H1 (cell line): Measurements from ENCODE around the gene CDC37. TPM values are rescaled to one million over a fixed set of nuclear protein-coding genes. Genes with fewer than 3 reads are reported as not detected.

Experiments
- CTCF ChIA-PET: fragments of 300-600 bp; sonication (Branson Sonifier 250); formaldehyde crosslinking; loops from one replicate; lab custom pipeline; 2021; ENCODE audit not compliant: partially characterized antibody; lab: Charles Lee
- POLR2A ChIA-PET: fragments of 300-600 bp; sonication (Branson Sonifier 250); formaldehyde crosslinking; loops from one replicate; lab custom pipeline; 2021; ENCODE audit warnings: inconsistent platforms; ENCODE audit not compliant: partially characterized antibody; lab: Charles Lee
- DNase-seq, 2 experiments: peaks; one replicate each; pipeline versions ENCODE4 v3.0.0 to v3.0.0-alpha.2; 2010 to 2022; ENCODE audit warnings: low spot score in 2 of 2, low read depth in 1 of 2, mixed read lengths in 1 of 2
- FAIRE-seq: peaks from 2 replicates; lab custom pipeline; 2011; peaks lifted over from hg19 to GRCh38; lab: Jason Lieb, UNC
- H2AFZ ChIP-seq: 2 replicates; pipeline ENCODE4 v1.8.1; 2012; ENCODE audit warnings: low read length, inconsistent platforms
- H2AK5ac ChIP-seq: 2 replicates; pipeline ENCODE4 v1.6.1; 2013; ENCODE audit warnings: low read depth, low read length
- H2BK120ac ChIP-seq: replicated peaks from 2 replicates; pipeline ENCODE3; 2013; ENCODE audit warnings: low read depth, low read length, inconsistent platforms
- H2BK12ac ChIP-seq: 2 replicates; pipeline ENCODE4 v1.6.1; 2013; ENCODE audit warnings: low read depth, low read length
- H2BK15ac ChIP-seq: 2 replicates; pipeline ENCODE4 v1.6.1; 2013; ENCODE audit warnings: low read length
- H2BK20ac ChIP-seq: 2 replicates; pipeline ENCODE4 v1.6.1; 2013; ENCODE audit warnings: low read length
- H2BK5ac ChIP-seq: 2 replicates; pipeline ENCODE4 v1.6.1; 2013; ENCODE audit warnings: low read depth, low read length
- H3K14ac ChIP-seq: 2 replicates; pipeline ENCODE4 v1.6.1; 2013; ENCODE audit warnings: inconsistent platforms; ENCODE audit not compliant: insufficient read length
- H3K18ac ChIP-seq: 2 replicates; pipeline ENCODE4 v1.6.1; 2013; ENCODE audit warnings: low read length; ENCODE audit errors: extremely low read depth
- H3K23ac ChIP-seq: 2 replicates; pipeline ENCODE4 v1.6.1; 2013; ENCODE audit warnings: inconsistent platforms; ENCODE audit not compliant: insufficient read length
- H3K23me2 ChIP-seq: 2 replicates; pipeline ENCODE4 v1.6.1; 2013; ENCODE audit warnings: low read depth, low read length
- H3K27ac ChIP-seq: 2 replicates; pipeline ENCODE4 v1.6.1; 2011; ENCODE audit warnings: low read depth, low read length, inconsistent platforms
- H3K27me3 ChIP-seq, 4 experiments: replicated peaks in 1 of 4; 1 replicate in 1 of 4; 2 replicates in 3 of 4; pipeline versions ENCODE4 v1.6.1 to v1.8.1; 2011 to 2013; ENCODE audit warnings: low read length in 3 of 4, mild to moderate bottlenecking in 3 of 4, inconsistent platforms in 2 of 4, mixed read lengths in 2 of 4, moderate library complexity in 1 of 4; ENCODE audit not compliant: control insufficient read depth in 3 of 4, insufficient read depth in 3 of 4; ENCODE audit errors: extremely low read depth in 1 of 4
- H3K36me3 ChIP-seq, 4 experiments: 2 replicates each; pipeline versions ENCODE4 v1.6.1 to v1.8.1; 2011 to 2013; ENCODE audit warnings: mild to moderate bottlenecking in 4 of 4, low read length in 3 of 4, moderate library complexity in 2 of 4, control low read depth in 1 of 4, inconsistent platforms in 1 of 4; ENCODE audit not compliant: insufficient read depth in 4 of 4, control insufficient read depth in 2 of 4
- H3K4ac ChIP-seq: replicated peaks from 2 replicates; pipeline ENCODE3; 2013; ENCODE audit warnings: low read length, low read depth, mixed read lengths, inconsistent platforms; ENCODE audit not compliant: insufficient read length
- H3K4me1 ChIP-seq, 4 experiments: replicated peaks in 1 of 4; 1 replicate in 1 of 4; 2 replicates in 3 of 4; pipeline versions ENCODE4 v1.6.1 to v1.8.1; 2011 to 2013; ENCODE audit warnings: low read length in 3 of 4, inconsistent platforms in 2 of 4, mixed read lengths in 1 of 4; ENCODE audit not compliant: insufficient read depth in 4 of 4, control insufficient read depth in 3 of 4
- H3K4me2 ChIP-seq, 2 experiments: 2 replicates each; pipeline versions ENCODE4 v1.6.1 to v1.8.1; 2011 to 2013; ENCODE audit warnings: low read depth in 2 of 2, low read length in 2 of 2, control low read depth in 1 of 2, inconsistent platforms in 1 of 2, mild to moderate bottlenecking in 1 of 2; ENCODE audit not compliant: insufficient read depth in 1 of 2
- H3K4me3 ChIP-seq, 4 experiments: fragments of 200-600, 300-600 bp in 1 of 4; sonication (generic), shearing (Covaris generic), sonication (Bioruptor Twin) in 1 of 4; 2 replicates each; pipeline versions ENCODE4 v1.5.1 to v1.8.1; 2011 to 2016; ENCODE audit warnings: low read length in 4 of 4, low read depth in 3 of 4, control low read depth in 2 of 4, inconsistent platforms in 2 of 4, mild to moderate bottlenecking in 2 of 4, mixed read lengths in 1 of 4, moderate library complexity in 1 of 4; ENCODE audit not compliant: insufficient read depth in 2 of 4; ENCODE audit errors: extremely low read depth in 1 of 4
- H3K56ac ChIP-seq: replicated peaks from 2 replicates; pipeline ENCODE3; 2013; ENCODE audit warnings: low read depth, mild to moderate bottlenecking, mixed read lengths, low read length, inconsistent platforms; ENCODE audit not compliant: insufficient read length
- H3K79me1 ChIP-seq: 2 replicates; pipeline ENCODE4 v1.6.1; 2013; ENCODE audit warnings: low read depth, low read length, control low read depth
- H3K79me2 ChIP-seq, 2 experiments: 2 replicates each; pipeline versions ENCODE4 v1.6.1 to v1.8.1; 2012 to 2013; ENCODE audit warnings: low read length in 2 of 2, mild to moderate bottlenecking in 2 of 2, inconsistent platforms in 1 of 2; ENCODE audit not compliant: insufficient read depth in 2 of 2, control insufficient read depth in 1 of 2
- H3K9ac ChIP-seq, 4 experiments: replicated peaks in 1 of 4; 1 replicate in 1 of 4; 2 replicates in 3 of 4; pipeline versions ENCODE4 v1.6.1 to v1.8.1; 2011 to 2013; ENCODE audit warnings: low read depth in 3 of 4, low read length in 3 of 4, control low read depth in 2 of 4, mild to moderate bottlenecking in 2 of 4, moderate library complexity in 2 of 4, inconsistent platforms in 1 of 4; ENCODE audit errors: extremely low read depth in 1 of 4
- H3K9me3 ChIP-seq, 2 experiments: 2 replicates each; pipeline versions ENCODE4 v1.6.1 to v1.8.1; 2012 to 2013; ENCODE audit warnings: mild to moderate bottlenecking in 2 of 2, moderate library complexity in 2 of 2, control low read depth in 1 of 2, inconsistent platforms in 1 of 2, low read depth in 1 of 2, low read length in 1 of 2, mixed read lengths in 1 of 2; ENCODE audit not compliant: insufficient read depth in 2 of 2
- H4K20me1 ChIP-seq, 2 experiments: replicated peaks in 1 of 2; 2 replicates each; pipeline versions ENCODE3 to v1.8.1; 2011 to 2013; ENCODE audit warnings: inconsistent platforms in 2 of 2, low read length in 2 of 2, mild to moderate bottlenecking in 1 of 2; ENCODE audit not compliant: insufficient read depth in 2 of 2, control insufficient read depth in 1 of 2
- H4K5ac ChIP-seq: 2 replicates; pipeline ENCODE4 v1.6.1; 2013; ENCODE audit warnings: low read length, low read depth, mixed read lengths, inconsistent platforms; ENCODE audit not compliant: insufficient read length
- H4K8ac ChIP-seq: 2 replicates; pipeline ENCODE4 v1.8.0; 2013; ENCODE audit warnings: mild to moderate bottlenecking, moderate library complexity, low read length, inconsistent platforms; ENCODE audit not compliant: insufficient read depth; ENCODE audit errors: extremely low read depth
- H4K91ac ChIP-seq: replicated peaks from 2 replicates; pipeline ENCODE3; 2013; ENCODE audit warnings: low read length, mixed read lengths, inconsistent platforms; ENCODE audit not compliant: insufficient read length
- GABPA ChIP-seq: IDR thresholded peaks from 2 replicates; pipeline ENCODE4 v1.6.1; 2011; ENCODE audit warnings: mild to moderate bottlenecking, low read length, moderate library complexity, borderline replicate concordance; ENCODE audit not compliant: insufficient read depth
- KDM1A ChIP-seq: fragments of 200-600, 300-600 bp; sonication (generic); IDR thresholded peaks from 2 replicates; pipeline ENCODE4 v1.7.1; 2016; ENCODE audit warnings: mild to moderate bottlenecking, low read length, borderline replicate concordance
- POLR2A ChIP-seq, 2 experiments: IDR thresholded peaks; 1 replicate in 1 of 2; 2 replicates in 1 of 2; pipeline ENCODE4 v1.6.1; 2011; ENCODE audit warnings: low read depth in 2 of 2, low read length in 2 of 2, mild to moderate bottlenecking in 2 of 2; ENCODE audit errors: control extremely low read depth in 1 of 2
- RXRA ChIP-seq: IDR thresholded peaks from 2 replicates; pipeline ENCODE4 v1.6.1; 2011; ENCODE audit warnings: low read depth, mild to moderate bottlenecking, low read length, moderate library complexity; ENCODE audit not compliant: insufficient read depth
- SIN3A ChIP-seq, 2 experiments: IDR thresholded peaks in 1 of 2; conservative IDR thresholded peaks in 1 of 2; 2 replicates each; pipeline ENCODE4 v1.6.1; 2011 to 2012; ENCODE audit warnings: low read length in 2 of 2, improper control_type of control experiment in 1 of 2, low read depth in 1 of 2, mild to moderate bottlenecking in 1 of 2
- SP4 ChIP-seq: IDR thresholded peaks from 2 replicates; pipeline ENCODE4 v1.6.1; 2012; ENCODE audit warnings: low read length, inconsistent platforms
- TAF1 ChIP-seq: IDR thresholded peaks from 2 replicates; pipeline ENCODE4 v1.6.1; 2011; ENCODE audit warnings: mild to moderate bottlenecking, low read depth, low read length
- TBP ChIP-seq: IDR thresholded peaks from 2 replicates; pipeline ENCODE4 v1.6.1; 2011; ENCODE audit warnings: low read depth, low read length, improper control_type of control experiment
- TEAD4 ChIP-seq: IDR thresholded peaks from 2 replicates; pipeline ENCODE4 v1.6.1; 2012; ENCODE audit warnings: low read depth, low read length, inconsistent platforms, mixed read lengths
- WGBS, 2 experiments: shearing (Covaris generic) in 1 of 2; methylation state at CpG; one replicate each; pipeline versions ENCODE4 v1.1.6 to v1.1.7; 2013 to 2015; ENCODE audit warnings: low lambda C conversion rate in 2 of 2, mixed read lengths in 2 of 2, inconsistent platforms in 1 of 2, low coverage in 1 of 2, missing lambda C conversion rate in 1 of 2; ENCODE audit not compliant: insufficient replicate concordance in 2 of 2, insufficient coverage in 1 of 2, insufficient read length in 1 of 2; ENCODE audit errors: extremely low coverage in 1 of 2, missing lambda C conversion rate in 1 of 2; 5-methylcytosine and 5-hydroxymethylcytosine counted together
- polyA plus RNA-seq, 7 experiments: library from polyadenylated mRNA; depleted of rRNA in 3 of 7; stranded (reverse) in 5 of 7; unstranded in 2 of 7; fragments of >200 nt in 5 of 7; fragments of 200-250 nt in 2 of 7; gene quantifications; 1 replicate in 5 of 7; 2 replicates in 1 of 7; 4 replicates in 1 of 7; pipeline versions ENCODE4 v1.2.1 to v1.2.3, GENCODE V29; 2011 to 2013; ENCODE audit warnings: missing spikeins in 2 of 7, mixed read lengths in 2 of 7
- total RNA-seq: library from RNA; stranded (reverse); fragmentation: NEBNext Ultra II Directional; extraction: Animal tissue kit (Norgen Biotek cat#: 25700); gene quantifications from 2 replicates; pipeline ENCODE4 v1.2.1, GENCODE V29; 2021
- TF ChIP-seq, protein P1 (sequence below): IDR thresholded peaks from 2 replicates; pipeline ENCODE4 v1.6.1; 2012; ENCODE audit warnings: inconsistent platforms
- TF ChIP-seq, protein P2 (sequence below): IDR thresholded peaks from 2 replicates; pipeline ENCODE4 v1.6.1; 2012; ENCODE audit warnings: low read length, inconsistent platforms

CDC37 gene
- total and polyA plus RNA-seq, 2 of the 8 experiments (the other 6 are each of a cell fraction or from before 2014, with no cell fraction given) = 162 to 181 TPM

DNA sequence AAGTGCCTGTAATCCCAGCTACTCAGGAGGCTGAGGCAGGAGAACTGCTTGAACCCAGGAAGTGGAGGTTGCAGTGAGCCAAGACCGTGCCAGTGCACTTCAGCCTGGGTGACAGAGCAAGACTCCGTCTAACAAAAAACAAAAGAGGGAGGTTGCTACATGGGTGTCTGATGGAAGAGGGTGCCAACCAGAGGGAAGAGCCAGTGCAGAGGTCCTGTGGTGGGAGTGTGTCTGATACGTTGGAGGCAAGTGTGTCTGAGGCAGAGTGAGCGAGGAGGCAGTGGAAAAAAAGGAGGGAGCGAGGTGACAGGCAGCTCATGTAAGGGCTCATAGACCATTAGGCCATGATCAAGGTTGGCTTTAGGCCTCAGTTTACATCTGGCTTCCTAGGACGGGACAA lies 23.8 kb upstream of the CDC37 start:
- POLR2A ChIA-PET = interaction anchor here (0.6 kb wide), 1 partner anchor 58 kb away, joined by 3 read pairs; no protein-coding TSS in a partner anchor
- CTCF ChIA-PET = interaction anchor here (0.8 to 8.2 kb wide), 5 partner anchors 9 to 21 kb away, joined by 4 to 67 read pairs (median 14); partner anchors contain the start of gene PDE4A
- no peak overlapping the region for H4K8ac ChIP-seq
- no peak overlapping the region for H3K23ac ChIP-seq
- peaks cover 0 to 11% of the 10 kb centered on the region in 2 experiments for H4K20me1 ChIP-seq
- no peaks in the 10 kb centered on the region for H3K79me1 ChIP-seq
- FAIRE-seq = no peak
- H2BK5ac ChIP-seq = no peak overlapping the region
- WGBS, 2 experiments = 81% methylated on average over 6 of the region's 6 CpGs; no CpG with 5 or more reads in 1 of the 2 experiments
- H2AK5ac ChIP-seq = no peak overlapping the region
- H3K4ac ChIP-seq = no peak overlapping the region
- H3K4me1 ChIP-seq = peaks cover 0 to 12% (median 4%) of the 10 kb centered on the region in 4 experiments; a peak in 4 of 7 replicates
- H3K27ac ChIP-seq = no peak overlapping the region
- H3K4me2 ChIP-seq = no peak overlapping the region
- no peak overlapping the region for H3K14ac ChIP-seq
- H2BK20ac ChIP-seq = no peak overlapping the region
- H2AFZ ChIP-seq = no peak overlapping the region
- H4K5ac ChIP-seq = no peak overlapping the region
- no peak for DNase-seq
- peaks cover 9% of the 10 kb centered on the region; the same call in 1 of the 2 replicates for H3K23me2 ChIP-seq
- no peak overlapping the region for H2BK15ac ChIP-seq
- no peaks in the 10 kb centered on the region for H3K79me2 ChIP-seq
- no peaks in the 10 kb centered on the region; a peak in 1 of 4 replicates for H3K9me3 ChIP-seq
- H2BK120ac ChIP-seq = no peak overlapping the region
- H3K36me3 ChIP-seq = no peaks in the 10 kb centered on the region
- H3K4me3 ChIP-seq = no peak overlapping the region
- no peak overlapping the region for H3K18ac ChIP-seq
- no peak overlapping the region for H4K91ac ChIP-seq
- H2BK12ac ChIP-seq = no peak overlapping the region
- no peak overlapping the region for H3K9ac ChIP-seq
- peaks cover 54 to 94% (median 79%) of the 10 kb centered on the region in 4 experiments for H3K27me3 ChIP-seq
- no peak overlapping the region for H3K56ac ChIP-seq
- TF ChIP-seq, protein P1, sequence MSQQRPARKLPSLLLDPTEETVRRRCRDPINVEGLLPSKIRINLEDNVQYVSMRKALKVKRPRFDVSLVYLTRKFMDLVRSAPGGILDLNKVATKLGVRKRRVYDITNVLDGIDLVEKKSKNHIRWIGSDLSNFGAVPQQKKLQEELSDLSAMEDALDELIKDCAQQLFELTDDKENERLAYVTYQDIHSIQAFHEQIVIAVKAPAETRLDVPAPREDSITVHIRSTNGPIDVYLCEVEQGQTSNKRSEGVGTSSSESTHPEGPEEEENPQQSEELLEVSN = no peak
- no peak for TF ChIP-seq TBP
- no peak for TF ChIP-seq KDM1A
- no peak for TF ChIP-seq POLR2A (IDR thresholded peaks at IDR 0.05; ENCODE audit: control extremely low read depth in 1 of 2, low read depth in 2 of 2, low read length in 2 of 2)
- TF ChIP-seq TEAD4 = no peak
- no peak for TF ChIP-seq SIN3A (conservative IDR thresholded peaks at IDR 0.05 in 1 of 2, IDR thresholded peaks at IDR 0.05 in 1 of 2; ENCODE audit: low read depth in 1 of 2, low read length in 2 of 2)
- TF ChIP-seq RXRA = no peak
- TF ChIP-seq, protein P2, sequence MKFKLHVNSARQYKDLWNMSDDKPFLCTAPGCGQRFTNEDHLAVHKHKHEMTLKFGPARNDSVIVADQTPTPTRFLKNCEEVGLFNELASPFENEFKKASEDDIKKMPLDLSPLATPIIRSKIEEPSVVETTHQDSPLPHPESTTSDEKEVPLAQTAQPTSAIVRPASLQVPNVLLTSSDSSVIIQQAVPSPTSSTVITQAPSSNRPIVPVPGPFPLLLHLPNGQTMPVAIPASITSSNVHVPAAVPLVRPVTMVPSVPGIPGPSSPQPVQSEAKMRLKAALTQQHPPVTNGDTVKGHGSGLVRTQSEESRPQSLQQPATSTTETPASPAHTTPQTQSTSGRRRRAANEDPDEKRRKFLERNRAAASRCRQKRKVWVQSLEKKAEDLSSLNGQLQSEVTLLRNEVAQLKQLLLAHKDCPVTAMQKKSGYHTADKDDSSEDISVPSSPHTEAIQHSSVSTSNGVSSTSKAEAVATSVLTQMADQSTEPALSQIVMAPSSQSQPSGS = no peak
- no peak for TF ChIP-seq SP4
- TF ChIP-seq TAF1 = no peak
- TF ChIP-seq GABPA = no peak
